GM20431 (cell line): ENCODE data around the gene RPTOR.

Experiments
- in situ Hi-C: fragments of 300-500 bp; cut with MseI, MboI; formaldehyde crosslinking; loops from one replicate; pipeline ENCODE4 v1.15.0; 2020; ENCODE audit warnings: low sequenced_read_pairs; ENCODE audit not compliant: unreplicated experiment

The RPTOR gene

GRCh38 chr17:80511222-80512180 is 33.1 kb upstream of the RPTOR start:
- in situ Hi-C loops: no loop called here

- in situ Hi-C loops: no loop called here
Observed at GRCh38 chr17:80512233-80512632, 32.4 kb upstream of the RPTOR start.

GRCh38 chr17:80513201-80513600 is 31.4 kb upstream of the RPTOR start:
- in situ Hi-C loops: no loop called here

GRCh38 chr17:80513892-80514291 is 30.7 kb upstream of the RPTOR start:
- in situ Hi-C loops: no loop called here

GRCh38 chr17:80516171-80516932 is 28.3 kb upstream of the RPTOR start:
- in situ Hi-C loops: no loop called here

GRCh38 chr17:80517641-80518040 is 27.0 kb upstream of the RPTOR start:
- in situ Hi-C loops: no loop called here

GRCh38 chr17:80518392-80518791 is 26.2 kb upstream of the RPTOR start:
- in situ Hi-C loops: no loop called here

- in situ Hi-C loops: no loop called here
Observed at GRCh38 chr17:80519091-80519781, 25.4 kb upstream of the RPTOR start.

GRCh38 chr17:80520810-80521455 is 23.7 kb upstream of the RPTOR start:
- in situ Hi-C loops: no loop called here

- in situ Hi-C loops: no loop called here
Observed at GRCh38 chr17:80523054-80523744, 21.4 kb upstream of the RPTOR start.

GRCh38 chr17:80523956-80524712 is 20.5 kb upstream of the RPTOR start:
- in situ Hi-C loops: no loop called here

- in situ Hi-C loops: no loop called here
Observed at GRCh38 chr17:80526116-80526910, 18.3 kb upstream of the RPTOR start.

GRCh38 chr17:80527016-80527645 is 17.5 kb upstream of the RPTOR start:
- in situ Hi-C loops: no loop called here

- in situ Hi-C loops: no loop called here
Observed at GRCh38 chr17:80528536-80528935, 16.1 kb upstream of the RPTOR start.

GRCh38 chr17:80529104-80529903 is 15.3 kb upstream of the RPTOR start:
- in situ Hi-C loops: no loop called here

- in situ Hi-C loops: no loop called here
Observed at GRCh38 chr17:80529904-80530292, 14.7 kb upstream of the RPTOR start.

- in situ Hi-C loops: no loop called here
Observed at GRCh38 chr17:80531400-80531799, 13.2 kb upstream of the RPTOR start.
